ENCODE results near the gene PABPN1.

PABPN1 gene

DNA sequence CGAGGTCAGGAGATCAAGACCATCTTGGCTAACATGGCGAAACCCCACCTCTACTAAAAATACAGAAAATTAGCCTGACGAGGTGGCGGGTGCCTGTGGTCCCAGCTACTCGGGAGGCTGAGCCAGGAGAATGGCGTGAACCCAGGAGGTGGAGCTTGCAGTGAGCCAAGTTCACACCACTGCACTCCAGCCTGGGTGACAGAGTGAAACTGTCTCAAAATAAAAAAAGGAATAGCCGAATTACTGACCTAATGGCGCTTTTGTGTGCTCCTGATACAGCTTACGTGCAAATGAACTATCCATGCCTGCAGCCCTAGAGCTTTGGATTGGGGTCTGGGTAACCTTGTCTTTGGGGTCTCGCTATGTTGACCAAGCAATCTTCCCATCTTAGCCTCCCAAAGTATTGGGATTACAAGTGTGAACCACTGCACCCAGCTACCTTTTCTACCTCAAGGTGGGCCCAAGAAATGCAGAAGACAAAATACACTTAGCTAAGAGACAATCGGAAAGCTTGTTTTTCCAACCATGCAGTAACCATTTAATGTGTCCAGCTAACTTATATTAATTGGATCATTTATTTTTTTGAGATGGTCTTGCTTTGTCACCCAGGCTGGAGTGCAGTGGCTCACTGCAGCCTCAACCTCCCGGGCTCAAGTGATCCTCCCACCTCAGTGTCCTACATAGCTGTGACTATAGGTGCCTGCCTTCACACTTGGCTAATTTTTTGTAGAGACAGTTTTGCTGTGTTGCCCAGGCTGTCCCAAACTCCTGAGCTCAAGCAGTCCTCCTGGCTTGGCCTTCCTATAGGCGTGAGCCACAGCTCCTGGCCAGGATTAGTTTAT is 5.5 kb downstream of the PABPN1 start:
- no peak for DNase-seq (ENCODE audit: extremely low read depth in 1 of 2, low read depth in 1 of 2)

DNA sequence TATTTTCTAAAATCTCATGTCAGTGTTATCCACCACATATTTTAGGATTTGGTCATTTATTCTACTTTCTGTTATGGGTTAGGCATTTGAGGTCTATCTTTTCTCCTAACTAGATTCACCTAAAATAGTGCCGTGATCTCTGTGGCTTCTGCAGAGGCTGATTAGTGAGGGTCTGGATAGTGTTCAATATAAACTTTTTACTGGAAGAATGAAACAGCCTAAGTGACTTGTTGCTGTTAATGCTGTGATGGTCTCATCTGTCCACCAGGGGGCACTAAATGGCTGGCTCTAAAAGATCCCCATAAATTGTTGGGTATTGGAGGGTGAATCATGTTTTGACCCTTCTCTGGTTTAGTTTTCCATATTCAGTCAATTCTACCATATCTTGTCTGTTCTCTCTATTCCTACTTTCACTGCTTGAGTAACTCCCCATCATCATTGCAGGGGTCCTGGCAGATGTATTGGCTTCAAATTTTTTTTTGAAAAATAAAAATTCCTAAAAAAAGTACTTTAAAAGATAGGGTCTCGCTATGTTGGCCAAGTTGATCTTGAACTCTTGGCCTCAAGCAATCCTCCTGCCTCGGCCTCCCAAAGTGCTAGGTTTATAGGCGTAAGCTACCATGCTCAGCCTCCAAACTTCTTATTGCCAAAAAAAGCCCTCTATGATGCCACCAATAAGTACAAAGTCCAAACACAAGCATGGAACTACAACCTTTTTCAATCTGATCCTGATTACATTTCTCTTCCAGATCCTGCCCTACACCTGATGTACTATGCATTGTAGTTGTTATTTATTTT is 6.9 kb downstream of the PABPN1 start:
- peak in 1 of 2 donors; percentile 53 for DNase-seq (ENCODE audit: extremely low read depth in 1 of 2, low read depth in 1 of 2)

DNA sequence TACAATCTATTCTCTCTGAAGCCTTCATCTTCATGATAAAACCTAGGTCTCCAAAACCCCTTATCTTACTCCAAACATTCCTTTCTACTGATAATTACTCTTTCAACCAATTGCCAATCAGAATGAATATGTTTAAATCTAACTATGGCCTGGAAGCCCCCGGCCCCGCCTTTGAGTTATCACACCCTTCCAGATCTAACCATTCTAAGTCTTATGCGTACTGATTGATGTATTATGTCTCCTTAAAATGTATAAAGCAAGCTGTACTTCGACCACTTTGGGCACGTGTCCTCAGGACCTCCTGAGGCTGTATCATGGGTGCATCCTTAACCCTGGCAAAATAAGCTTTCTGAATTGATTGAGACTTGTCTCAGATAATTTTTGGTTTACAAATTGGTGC is 14.4 kb downstream of the PABPN1 start:
- no peak for DNase-seq (ENCODE audit: extremely low read depth in 1 of 2, low read depth in 1 of 2)

DNA sequence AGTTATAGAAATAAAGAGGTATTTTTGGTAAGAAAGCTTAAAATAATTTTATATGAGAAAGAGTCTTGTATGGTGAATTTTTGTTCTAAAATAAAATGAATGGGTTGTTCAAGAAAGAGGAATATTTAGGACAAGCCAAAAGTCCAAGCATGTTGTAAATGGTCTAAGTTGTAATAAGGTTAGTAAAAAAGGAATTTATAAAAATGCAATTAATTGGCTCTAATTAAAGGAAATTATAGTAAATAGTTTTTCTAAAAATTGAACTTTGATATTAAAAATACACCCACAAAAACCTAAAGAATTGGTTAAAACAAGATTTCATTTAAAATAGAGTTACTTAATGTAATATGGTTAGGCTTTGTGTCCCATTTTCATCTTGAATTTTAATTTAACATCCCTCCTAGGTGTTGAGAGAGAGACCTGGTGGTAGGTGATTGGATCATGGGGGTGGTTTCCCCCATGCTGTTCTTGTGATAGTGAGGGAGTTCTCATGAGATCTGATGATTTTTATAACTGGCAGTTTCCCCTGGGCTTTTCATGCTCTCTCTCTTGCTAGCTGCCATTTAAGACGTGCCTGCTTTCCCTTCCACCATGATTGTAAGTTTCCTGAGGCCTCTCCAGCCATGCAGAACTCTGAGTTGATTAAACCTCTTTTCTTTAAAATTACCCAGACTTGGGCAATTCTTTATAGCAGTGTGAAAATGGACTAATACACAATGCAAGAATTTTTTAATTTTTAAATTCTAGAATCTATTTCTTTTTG is 18.4 kb downstream of the PABPN1 start:
- DNase-seq (ENCODE audit: extremely low read depth in 1 of 2, low read depth in 1 of 2): no peak

DNA sequence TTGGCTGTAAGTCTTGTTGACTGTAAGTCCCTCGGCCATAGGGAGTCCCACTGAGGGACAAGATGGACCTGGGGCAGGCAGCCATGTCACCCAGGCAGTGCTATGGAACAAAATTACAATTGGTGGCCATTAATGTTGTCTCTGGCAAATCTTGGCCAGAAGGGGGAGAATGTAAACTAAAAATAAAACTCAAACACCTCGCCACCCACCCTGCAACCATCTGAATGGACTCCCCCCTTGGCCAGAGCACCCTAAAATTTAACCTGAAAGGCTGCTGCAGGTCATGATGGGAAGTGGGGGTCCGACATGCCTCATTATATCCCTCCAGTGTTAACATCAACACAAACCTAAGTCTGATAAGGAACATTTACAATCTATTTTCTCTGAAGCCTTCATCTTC is 23.2 kb downstream of the PABPN1 start:
- no peak for DNase-seq (ENCODE audit: extremely low read depth in 1 of 2, low read depth in 1 of 2)

DNA sequence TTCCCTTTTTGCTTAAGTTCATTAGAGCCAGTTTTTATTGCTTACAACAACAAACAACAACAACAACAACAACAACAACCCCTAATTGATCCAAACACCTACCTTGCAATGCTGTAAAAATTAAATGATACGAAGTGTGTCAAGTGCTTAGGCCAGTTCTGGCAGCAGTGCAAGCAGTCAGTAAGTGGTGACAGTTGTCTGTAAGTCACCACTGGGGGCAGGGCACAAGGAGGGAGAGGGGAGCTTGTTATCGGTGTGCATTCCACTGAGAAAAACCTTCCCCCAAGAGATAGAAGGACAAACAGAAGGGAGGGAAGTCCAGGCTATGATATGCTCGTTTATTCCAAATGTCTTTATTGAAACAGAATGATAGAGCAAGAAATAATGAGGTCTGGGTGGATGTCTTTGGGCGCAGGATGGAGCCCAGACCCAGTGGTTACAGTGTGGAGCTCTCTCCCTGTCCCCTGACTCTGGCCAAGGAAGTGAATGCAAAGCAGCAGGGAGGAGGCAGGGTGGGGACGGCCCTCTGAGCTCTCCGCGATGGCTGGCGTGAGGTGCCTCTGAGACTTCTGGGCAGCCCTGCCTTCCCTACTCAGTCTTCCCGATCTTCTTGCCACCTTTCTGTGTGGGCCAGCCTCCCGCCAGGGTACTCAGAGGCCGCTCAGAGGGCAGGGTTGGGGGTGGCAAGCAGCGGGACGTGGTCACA is 24.9 kb downstream of the PABPN1 start:
- no peak for DNase-seq (ENCODE audit: extremely low read depth in 1 of 2, low read depth in 1 of 2)

DNA sequence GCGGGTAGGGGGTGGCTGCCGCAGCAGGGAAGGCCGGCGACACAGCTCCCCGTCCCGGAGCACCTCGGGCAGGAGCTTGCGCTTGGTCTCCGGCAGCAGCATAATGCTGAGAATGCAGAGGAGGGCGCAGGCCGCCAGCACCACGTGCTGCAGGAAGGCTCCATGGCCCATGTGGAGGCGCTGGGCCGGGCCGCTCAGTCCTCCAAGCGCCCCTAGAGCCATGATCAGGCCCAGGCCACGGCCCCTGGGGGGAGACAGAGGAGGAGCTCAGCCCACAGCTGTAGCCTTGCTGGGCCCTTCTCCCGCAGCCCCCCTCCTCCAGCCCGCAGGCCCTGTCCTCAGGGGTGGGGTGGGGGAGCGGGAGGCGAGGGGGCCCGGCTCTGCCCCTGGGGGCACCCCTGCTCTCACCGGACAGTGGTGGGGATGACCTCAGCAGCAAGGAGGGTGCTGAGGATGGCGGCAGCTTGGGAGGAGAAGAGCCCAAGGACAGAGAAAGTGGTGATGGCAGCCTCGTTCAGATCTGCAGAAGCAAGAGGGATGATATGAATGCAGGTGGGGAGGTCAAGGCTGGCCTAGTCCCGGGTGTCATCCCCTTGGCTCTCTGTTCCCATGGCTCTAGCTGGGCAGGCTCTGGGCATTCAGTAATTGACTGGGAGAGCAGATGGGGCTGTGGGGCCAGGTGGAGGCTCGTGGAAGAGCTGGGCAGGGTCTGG is 25.6 kb downstream of the PABPN1 start:
- no peak for DNase-seq (ENCODE audit: extremely low read depth in 1 of 2, low read depth in 1 of 2)

DNA sequence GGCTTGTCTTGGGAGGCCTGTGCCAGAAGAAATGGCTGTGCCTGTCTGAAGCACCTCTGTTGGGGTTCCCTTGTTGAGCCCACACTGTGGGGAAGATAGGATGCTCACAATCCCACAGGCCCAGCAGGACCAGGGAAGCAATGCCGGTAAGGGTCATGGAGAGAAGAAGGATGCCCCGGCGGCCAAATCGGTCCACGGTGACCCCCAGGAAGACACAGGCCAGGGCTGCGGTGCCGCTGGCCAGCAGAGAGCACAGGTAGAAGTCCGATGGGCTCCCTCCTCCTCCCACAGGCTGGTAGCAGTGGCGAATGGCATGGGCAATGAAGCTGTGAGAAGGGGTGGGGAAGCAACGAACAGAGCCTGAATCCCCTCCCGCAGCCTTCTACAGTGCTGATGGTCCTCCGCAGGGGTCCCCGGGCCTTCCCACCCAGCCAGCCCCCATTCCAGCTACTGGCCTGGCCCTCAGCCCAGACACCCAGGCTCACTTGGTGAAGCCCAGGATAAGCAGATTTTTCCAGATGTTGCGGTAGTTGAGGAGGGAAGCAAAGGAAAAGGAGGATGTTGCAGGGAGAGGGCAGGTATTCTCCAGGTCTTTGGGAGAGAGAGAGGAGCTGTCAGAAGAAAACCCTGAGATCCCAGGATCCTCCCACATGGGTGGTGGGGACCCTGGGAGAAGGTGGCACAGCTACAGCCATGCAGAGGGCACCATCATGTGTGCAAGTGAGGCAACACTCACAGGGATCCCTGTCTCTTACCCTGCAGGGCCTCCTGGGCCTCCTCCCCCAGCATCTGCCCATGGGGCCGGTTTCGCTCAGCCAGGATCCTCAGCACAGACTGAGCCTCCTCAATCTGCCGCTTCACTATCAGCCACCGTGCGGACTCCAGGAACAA is 26.4 kb downstream of the PABPN1 start:
- DNase-seq (ENCODE audit: extremely low read depth in 1 of 2, low read depth in 1 of 2): no peak

DNA sequence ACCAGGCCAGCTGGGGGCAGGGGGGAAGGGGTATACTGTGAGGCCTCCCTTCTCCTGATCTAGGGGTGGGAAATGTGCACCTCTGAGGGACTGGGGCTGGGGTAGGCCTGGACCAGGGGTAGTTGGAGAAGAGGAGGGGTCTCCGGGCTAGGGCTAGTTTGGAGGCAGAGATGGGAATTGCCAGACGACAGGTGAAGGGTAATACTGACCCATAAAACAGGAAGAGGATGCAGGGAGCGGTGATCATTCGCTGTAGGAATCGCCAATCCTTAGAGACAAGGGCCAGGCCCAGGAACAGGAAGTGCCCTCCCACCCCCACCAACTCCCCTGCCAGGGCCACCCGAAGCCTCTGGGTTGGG is 27.0 kb downstream of the PABPN1 start:
- no peak for DNase-seq (ENCODE audit: extremely low read depth in 1 of 2, low read depth in 1 of 2)

DNA sequence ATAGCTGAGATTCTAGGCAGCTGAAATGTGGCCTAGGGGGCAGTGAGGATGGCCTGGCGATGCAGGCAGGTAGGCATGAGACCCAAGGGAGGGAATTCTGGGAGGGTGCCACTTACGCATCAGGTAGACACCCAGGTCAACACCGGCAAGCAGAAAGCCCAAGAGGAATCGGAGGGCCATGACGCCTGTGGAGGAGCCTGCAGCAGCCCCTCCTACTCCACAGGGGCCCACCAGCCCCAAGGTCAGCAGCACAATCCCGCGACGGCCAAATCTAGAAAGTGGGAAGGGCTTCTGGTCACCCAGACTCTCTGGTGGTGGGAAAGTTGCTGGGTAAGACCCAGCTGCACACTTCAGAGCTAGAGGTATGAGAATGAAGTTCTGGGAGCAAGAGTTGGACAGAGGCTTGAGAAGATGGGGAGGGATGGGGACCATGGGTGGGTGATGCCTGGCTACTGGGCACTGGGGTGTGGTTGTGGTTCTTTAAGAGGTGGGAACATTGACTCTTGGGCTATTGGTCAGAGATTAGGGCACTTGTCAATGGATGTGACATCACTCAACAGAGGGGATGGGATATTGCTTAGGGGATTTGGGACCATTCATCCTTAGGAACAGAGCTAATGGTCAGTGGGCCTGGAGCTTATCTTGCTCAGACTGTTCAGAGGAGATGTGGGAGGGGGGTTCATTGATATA is 28.0 kb downstream of the PABPN1 start:
- DNase-seq (ENCODE audit: extremely low read depth in 1 of 2, low read depth in 1 of 2): no peak

DNA sequence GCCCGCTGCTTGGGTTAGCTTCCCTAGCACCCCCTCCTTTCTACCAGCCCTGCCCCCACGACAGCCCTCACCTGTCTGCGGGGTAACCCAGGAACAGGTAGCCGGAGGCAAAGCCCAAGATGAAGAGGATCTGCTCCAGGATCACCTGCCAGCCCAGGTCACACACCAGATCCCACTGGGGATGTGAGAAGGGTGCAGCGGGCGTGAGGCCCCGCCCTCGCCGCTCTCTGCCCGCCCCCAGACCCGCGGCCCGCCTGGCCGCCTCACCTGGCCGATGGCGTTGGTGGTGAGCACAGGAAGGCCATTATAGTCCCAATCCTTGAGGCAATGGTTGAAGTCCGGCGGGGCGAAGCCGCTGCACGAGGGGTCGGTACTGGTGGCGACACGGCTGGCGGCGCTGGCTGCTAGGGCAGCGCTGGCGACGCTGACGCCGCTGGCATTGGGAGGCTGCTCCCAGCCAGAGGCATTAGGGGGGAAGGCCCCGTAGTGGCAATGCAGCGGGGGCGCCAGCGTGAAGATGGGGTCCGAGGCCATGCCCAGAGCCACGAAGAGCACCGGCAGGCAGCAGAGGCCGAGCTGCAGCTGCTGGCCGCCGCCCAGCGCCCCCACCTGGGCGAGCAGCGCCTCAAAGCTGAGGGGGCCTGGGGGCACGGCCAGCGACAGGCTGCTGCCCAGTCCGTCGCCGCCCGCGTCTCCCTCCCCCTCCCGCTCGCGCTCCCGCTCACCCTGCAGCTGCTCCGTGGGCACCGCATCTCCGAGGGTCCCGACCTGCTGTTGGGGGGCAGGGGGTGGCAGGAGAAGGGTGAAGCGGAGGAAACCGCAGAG is 30.6 kb downstream of the PABPN1 start:
- no peak for DNase-seq (ENCODE audit: extremely low read depth in 1 of 2, low read depth in 1 of 2)

DNA sequence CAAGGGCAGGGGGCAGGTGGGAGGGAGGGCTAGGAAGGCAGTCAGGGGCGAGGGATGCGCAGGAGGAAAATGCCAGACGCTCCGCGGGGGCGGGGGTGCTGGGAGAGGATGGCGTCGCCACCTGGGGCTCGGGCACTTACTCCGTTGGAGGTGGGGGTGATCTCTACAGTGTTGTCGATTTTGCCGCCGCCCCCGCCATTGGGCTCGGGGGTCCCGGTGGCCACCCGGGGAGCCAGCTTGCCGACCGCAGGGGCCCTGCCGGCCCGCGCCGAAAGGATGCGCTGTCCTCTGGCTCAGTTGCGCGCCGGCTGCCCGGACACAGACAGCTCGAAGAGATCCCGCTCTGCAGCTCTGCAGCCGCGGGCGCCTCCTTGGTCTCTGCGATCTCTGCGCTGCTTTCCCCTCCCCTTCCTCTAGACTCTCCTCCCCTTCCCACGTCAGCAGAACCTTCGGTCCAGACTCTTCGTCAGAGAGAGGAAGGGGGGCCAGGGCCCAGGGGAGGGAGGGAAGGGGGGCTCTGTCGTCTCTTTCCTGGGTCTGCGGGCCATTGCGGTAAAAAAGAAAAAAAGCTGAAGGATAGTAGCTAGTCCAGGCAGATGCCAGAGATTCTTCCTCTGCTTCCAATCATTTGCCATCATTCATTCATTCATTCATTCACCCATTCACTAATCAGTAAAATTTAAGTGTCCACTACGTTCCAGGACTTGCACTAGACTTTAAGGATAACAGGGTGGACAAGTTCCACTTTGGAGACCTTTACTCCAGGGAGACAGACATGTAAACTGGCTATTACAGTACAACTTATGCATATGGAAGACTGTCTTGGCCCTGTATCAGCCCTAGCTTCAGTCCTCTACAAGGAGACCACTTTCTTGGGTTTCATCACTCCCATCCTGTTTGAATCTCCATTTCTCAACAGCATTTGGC is 31.5 kb downstream of the PABPN1 start, which contains the start of gene SLC22A17:
Gene SLC22A17 (minus strand): TSS at position 382 of the 927 bp plus-strand sequence.
- DNase-seq (ENCODE audit: extremely low read depth in 1 of 2, low read depth in 1 of 2): peak in 1 of 2 donors; percentile 20

DNA sequence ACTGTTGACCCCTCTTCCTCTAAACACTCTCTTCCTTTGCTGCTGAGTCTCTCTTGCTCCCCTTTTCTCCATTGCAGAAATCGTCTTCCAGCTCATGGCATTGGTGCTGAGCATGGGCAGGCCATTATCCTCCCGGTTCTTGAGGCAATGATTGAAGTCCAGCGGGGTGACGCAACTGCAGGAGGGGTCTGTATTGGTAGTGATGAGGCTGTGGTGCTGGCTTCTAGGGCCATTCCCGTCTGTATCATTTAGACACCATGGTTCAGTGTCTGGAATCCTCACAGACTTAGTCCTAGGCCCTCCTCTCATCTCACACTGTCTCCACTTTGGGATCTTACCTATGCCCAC is 32.1 kb downstream of the PABPN1 start:
- no peak for DNase-seq (ENCODE audit: extremely low read depth in 1 of 2, low read depth in 1 of 2)

DNA sequence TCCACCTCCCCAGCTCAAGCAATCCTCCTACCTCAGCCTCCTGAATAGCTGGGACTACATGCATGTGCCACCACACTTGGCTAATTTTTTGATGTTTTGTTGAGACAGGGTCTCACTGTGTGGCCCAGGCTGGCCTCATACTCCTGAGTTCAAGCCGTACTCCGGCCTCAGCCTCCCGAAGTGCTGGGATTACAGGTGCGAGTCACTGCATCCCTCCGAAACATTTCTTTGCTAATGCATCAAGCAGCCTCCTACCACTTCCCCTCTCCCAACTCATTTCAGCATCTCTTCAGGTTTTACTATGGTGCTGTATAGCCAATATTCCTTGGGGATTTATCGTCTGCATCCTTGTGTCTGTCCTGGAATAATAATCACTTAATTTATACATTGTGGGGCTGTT is 33.7 kb downstream of the PABPN1 start:
- no peak for DNase-seq (ENCODE audit: extremely low read depth in 1 of 2, low read depth in 1 of 2)

DNA sequence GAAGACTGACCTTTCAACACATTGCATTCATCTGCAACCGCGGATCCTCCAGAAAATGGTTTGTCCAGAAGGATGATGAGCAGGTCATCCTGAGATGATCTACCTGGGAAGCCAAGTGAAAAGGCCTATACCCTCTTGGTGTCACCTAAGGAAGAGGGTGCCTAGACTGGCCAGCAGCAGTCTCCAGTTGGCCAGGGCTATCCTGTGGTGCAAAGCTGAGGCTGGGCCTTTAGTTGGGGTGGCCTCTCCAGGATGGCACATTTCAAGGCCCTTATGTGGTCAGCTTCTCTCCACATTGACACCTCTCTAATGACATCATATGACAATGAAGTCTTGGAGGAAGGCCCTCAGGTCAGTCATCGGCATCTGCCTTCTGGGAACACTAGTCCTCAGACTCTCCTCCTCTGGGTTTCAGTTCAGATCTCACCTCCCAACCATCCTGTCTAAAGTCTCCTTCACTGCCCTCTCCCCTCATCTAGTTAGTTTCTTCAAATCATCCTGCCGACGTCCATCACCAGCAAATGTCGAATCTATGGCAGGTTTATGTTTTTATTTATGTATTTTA is 34.7 kb downstream of the PABPN1 start:
- DNase-seq (ENCODE audit: extremely low read depth in 1 of 2, low read depth in 1 of 2): no peak

DNA sequence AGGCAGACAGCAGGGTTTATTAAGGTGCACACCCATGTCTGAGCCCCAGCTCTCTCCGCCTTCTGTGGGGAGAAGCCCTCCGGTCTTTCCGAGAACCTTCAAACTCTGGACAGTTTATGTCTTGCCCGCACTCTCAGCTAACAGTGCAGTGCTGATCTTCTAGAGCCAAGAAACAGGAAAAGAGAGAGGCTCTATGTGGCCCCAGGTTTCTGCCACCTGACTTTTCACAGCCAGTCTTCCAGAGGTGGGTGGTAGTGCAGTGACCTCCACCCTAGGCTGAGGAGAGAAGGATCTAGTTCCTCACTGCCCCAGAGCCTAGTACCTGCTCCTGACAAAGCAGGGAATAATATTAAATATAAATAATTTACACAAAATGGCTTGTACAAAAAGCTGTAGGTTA is 35.4 kb downstream of the PABPN1 start:
- DNase-seq (ENCODE audit: extremely low read depth in 1 of 2, low read depth in 1 of 2): no peak

Data from stimulated activated CD8-positive, alpha-beta memory T cell treated with anti-CD3 and anti-CD28 coated beads, Interleukin-7, amount 100 ng/mL, for 48 hours (primary cell).